GM19438 (cell line): ENCODE measurements around the gene TP53I11.

Source experiments
- ATAC-seq: cut with Tn5 transposase; IDR thresholded peaks from one replicate; pipeline ENCODE4 v1.9.1; 2021; ENCODE audit warnings: low read depth; ENCODE audit not compliant: unreplicated experiment

The TP53I11 gene

DNA sequence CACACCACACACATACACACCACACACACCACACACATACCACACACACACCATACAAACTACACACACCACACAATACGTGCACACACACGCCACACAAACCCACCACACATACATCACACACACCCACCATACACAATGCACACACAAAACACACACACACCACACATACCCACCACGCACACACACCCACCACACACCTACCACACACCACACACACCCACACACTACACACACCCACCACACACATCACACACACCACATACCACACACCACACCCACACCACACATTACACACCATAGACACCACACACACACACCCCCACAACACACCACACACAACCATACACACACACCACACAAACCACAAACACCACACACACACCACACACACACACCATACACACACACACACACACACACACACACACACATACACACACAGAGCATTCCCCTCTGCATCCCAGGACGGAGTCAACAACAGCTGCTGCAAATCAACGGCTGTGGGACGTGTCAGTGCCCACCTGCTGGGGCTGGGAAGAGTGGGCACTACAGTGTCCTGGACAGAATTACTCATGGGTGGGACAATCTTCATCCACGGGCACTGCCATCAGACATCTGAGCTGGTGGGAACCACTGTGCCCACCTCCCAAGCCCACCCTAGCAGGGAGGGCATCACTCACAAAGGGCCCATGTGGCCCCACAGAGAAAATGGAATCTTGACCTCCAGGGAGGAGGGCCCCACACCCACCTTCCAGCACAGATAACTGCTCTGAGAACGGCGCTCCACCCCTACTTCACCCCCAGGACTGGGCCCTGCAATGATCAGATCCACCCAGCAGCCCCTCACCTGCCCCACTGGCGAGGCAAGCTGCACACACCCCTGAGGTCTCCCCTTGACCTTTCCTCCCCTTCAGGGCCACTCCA is 8.4 kb downstream of the TP53I11 start:
- no peak for ATAC-seq

DNA sequence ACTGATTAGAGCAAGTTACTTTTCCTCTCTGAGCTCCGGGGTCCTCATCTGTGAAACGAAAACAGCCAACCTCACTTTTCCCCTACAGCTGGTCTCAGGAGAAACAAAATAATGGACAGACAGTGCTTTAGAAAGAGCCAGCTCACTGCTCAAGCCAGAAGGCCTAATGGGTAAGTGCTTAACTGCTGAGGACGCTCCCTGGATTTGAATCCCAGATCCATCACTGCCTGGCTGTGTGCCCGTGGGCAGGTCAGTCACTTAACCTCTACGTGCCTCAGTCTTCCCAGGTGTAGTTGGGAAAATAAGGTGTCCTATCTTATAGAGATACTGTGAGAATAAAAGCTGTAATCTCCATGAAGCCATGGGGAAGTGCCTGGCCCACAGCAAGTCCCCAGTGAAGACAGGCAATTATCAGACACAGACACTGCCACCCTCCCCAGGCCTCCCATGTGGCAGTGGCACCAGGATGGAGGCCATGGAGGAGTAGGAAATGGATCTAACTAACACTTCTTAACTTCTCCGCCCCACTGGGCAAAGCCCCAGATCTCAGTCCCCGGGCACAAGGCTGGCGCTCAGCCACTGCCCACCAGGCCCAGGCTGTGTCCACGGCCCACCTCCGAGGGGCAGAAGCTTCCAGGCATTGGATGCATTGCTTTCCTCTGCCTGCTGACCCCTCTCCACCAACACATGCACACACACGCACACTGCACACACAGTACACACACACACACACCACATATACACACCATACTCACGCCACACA is 9.2 kb downstream of the TP53I11 start:
- ATAC-seq: no peak

DNA sequence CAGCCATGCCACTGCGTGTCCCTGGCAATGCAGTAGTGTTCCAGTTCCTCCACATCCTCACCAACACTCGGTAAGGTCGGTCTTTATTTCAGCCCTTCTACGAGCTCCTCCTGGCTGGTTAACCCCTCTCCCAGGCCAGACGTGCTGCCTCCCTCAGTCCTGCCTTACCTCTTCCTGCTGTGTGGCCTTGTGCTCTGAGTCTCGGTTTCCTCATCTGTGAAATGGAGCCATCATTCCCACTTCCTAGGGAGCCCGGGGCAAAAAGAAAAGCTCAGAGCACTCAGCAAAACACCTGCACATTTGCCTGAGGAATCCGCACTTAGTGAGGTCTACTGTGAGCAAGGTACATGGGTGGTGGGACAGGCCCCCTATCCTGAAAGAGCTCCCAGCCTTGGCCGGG is 9.8 kb downstream of the TP53I11 start:
- no peak for ATAC-seq

DNA sequence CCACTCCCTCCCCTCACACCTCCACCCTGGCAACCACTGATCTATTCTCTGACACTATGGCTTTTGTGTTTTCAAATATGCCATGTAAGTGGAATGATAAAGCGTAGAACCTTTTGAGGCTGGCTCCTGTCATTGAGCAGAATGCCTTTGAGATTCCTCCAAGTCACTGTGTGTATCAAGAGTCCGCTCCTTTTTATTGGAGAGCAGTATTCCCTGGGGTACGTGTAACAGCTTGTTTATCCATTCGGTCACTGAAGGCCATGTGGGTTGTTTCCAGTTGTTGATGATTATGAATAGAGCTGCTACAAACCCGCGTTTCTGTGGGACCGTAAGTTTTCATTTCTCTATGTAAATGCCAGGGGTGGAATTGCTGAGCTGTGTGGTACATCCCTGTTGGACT is 10.3 kb downstream of the TP53I11 start:
- no peak for ATAC-seq

DNA sequence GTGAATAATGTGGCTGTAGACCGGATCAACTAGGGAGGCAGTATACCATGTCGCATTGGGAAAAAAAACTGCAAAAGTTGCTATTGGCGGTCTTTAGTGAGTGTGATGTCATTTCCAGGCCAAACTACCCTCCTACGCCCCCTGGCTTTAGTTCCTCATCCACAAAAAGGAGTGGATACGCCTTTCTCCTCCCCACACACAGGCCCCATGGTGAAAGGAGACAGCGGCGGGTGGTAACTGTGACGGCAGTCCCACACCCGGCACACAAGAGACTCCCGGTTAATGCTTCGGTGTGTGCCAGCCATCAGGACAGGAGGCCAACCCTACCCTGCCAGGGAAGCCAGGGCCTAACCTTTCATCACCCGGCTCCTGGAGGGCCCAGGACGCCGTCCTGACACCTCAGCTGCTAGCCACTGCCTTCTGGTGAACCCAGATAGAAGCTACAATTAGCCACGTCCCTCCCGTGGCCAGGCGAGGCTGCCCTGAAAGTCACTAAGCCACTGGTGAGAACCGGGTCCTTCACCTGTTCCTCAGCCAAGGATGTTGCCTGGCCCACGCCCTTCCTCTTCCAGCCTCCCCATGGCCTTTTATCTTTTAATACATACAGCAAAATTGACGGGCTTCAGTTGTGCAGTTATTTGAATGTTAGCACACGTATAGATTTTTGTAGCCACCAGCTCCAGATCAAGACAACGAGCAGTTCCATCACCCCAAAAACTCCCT is 10.8 kb downstream of the TP53I11 start:
- ATAC-seq: no peak

DNA sequence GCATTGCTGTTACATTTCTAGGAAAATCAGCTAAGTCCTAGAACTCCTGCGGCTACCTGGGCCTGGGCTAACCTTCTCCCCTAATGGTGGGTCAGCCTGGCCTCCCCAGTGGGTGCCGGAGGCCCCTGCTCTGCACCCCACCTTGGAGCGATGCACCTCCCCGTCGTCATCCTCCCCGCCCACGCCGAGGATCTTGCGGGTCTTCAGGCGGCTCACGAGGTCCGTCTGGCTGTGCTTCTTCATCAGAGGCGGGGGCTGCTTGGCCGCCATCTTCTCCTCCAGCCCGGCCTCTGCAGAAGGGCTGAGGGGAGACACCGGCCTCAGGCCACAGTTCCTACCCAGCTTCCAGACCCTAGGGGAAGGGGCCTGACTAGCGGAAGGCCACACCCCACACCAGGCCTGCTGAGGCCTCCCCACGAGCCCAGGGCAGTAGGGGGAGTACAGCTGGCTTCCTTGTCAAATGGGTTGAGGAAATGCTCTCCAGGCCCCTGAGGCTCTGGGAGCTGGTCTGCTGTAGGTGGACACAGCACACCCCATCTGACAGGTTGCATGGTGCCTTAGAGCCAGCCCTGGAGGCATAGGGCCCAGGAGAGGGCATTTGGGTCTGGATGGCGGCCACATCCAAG is 12.5 kb downstream of the TP53I11 start:
- ATAC-seq: no peak

DNA sequence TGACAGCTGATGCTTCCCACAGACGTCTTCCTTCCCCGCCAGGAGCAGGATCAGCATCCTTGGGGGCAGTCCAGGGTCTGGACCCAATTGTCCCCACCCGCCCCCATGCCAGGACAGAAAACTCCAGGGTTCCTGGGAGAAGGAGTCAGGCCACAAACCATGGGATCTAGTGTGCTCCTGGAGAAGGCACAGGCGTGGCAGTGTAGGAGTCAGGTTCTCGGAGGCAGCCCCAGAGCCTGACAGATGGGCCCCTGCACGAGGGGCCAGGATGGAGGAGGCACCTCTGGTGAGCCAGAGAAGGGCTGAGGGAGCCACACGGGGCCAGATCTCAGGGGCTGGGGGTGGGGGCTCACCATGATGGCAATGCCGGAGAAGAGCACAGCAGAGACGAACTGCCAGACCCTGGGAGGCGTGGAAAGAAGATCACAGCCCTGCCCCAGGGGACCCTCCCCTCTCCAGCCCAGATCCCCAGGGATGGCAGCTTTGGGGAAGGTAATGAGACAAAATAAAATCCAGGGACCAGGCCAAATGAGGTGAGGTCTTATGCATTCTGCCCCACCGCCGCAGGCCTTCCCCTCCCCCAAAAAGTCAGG is 13.6 kb downstream of the TP53I11 start:
- no peak for ATAC-seq

DNA sequence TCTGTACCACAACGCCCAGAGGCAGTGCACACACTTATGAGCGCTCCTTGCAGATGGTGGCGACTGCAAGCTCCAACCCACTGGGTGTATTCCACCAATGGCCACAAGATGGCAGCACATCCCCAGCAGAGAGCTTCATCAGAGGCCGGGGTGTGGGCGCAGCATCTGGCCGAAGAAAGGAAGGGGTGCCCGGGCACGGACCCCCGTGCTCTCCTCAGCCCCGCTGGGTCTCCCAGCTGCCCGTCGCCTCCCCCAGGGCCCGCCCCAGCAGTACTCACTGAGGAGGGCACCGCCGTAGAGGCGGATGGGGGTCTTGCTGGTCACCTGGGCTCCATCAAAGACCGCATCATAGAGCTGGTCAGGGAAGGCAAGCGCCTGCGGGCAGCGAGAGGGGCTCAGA is 14.2 kb downstream of the TP53I11 start:
- peak; percentile 77 for ATAC-seq

DNA sequence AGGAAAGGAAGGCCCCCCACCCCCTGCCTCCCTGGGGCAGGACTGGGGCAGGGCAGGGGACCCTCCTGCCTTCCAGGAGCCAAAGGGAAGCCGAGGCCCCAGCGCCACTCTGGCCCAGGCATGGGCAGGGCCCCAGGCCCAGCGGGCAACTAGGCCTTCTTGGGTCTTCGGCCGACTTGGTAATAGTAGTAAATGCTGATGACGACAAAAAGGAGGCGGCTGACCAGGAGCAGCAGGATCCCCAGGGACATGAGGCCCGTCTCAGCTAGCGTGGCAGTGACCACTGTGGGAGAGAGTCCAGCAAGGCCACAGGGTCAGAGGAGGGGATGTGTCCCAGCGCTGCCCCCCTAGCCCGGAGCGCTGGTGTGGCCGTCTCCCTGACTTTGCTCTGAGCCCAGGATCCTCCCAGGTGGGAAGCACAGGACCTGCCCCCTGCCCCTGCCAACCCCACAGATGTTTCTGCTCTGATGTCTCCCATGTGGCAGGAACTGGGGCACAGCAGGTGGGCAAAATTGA is 15.9 kb downstream of the TP53I11 start:
- ATAC-seq: no peak

DNA sequence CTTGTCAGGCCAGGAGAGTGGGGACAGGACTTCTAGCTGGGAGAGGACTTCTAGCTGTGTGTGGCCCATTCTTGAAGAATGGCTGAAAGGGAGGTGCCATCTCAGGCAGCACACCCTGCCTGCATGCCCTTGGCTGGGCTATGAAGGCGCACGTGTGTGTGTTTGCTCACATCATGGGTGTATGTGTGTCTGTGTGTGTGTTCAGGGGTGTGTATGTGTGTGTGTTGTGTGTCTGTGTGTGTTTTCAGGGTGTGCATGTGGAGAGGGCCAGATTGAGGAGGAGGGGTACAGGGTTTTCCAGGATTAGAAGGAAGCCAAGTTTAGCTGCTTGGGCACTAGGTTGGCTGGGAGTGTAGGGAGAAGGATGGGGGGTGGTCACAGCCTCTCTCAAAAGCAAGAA is 16.6 kb downstream of the TP53I11 start:
- no peak for ATAC-seq

DNA sequence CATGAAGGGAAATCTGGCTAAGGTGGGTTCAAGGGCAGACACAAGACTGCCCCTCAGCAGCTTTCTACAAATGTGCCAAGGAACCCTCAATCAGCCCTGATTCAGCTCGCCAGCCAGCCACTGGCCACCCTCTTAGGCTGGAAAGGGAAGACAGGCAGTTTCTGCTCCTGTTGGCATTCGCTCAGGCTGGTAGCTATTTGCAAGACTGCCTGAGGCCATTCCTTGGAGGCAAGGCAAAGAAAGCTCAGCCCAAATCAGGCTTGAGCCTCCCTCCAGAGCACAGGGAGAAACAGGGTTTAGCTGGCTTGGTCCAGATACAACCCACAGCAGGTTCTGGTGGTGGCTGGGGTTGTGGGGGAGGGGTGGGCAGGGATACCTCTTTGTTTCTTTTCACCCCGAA is 19.2 kb downstream of the TP53I11 start:
- ATAC-seq: no peak

DNA sequence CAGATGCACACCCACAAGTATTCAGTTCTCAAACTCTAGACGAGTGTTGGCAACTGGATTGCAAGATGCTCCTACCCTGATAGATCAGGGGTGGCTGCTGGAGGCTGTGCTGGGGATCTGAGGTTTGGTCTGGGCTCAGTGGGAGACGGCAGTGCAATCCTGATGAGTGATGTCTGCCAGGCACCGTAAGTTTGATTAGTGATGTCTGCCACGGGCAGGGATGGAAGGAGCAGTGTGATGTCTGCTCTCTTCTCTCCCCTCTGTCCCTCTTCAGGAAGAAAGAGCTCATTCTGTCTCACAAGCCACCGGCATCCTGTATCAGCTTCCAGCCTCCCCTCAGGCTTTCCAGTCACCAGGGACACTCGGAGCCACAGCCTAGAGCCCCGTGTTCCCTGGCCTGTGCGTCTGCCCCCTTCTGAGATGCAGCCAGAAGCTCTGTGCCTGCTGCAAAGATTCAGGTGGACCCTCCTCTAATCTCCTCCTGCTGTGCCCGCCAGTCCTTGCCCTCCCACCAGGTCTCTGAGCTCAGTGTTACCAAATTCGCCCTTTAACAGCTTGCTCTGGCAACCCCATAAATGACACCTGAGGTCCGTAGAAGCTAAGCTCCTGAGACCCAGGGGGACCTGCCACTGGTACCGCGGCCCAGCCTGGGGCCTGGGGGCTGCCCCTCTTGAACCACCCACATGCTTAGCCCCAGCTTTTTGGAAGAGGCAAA is 19.9 kb downstream of the TP53I11 start:
- no peak for ATAC-seq

DNA sequence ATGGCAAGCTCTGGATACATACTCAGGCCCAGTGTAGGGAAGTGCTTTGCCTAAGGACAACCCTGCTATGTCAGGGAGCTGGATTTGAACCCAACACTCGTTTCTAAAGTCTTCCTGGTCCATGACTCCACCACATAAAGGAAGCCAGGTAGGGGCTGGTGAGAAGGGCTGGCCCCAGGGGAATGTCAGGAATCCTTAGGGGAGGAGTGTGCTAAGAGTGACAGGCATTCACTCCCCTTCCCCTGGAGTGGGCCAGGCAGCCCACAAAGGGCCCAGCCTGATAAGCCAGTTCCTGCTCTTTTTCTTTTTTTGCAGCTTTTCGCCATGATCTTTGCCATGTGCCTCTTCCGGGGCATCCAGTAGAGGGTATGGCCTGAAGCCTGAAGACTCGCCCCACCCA is 21.9 kb downstream of the TP53I11 start:
- no peak for ATAC-seq

DNA sequence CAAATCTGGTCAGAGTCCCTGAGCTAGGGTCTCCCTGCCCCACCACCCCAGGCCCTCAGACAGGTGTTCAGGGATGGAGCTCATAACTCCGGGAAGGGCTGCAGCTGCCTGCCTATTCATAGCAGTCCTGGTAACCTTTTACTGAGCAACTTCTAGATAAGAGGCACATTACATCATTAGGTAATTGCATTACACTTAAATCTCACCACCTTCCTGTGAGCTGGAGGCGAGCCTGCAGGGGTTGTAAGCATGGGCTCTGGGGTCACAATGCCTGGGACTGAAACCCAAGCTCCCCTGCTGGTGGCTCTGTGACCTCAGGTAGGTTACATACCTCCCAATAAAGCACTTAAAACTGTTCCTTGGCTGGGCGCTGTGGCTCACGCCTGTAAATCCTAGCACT is 22.5 kb downstream of the TP53I11 start:
- no peak for ATAC-seq

DNA sequence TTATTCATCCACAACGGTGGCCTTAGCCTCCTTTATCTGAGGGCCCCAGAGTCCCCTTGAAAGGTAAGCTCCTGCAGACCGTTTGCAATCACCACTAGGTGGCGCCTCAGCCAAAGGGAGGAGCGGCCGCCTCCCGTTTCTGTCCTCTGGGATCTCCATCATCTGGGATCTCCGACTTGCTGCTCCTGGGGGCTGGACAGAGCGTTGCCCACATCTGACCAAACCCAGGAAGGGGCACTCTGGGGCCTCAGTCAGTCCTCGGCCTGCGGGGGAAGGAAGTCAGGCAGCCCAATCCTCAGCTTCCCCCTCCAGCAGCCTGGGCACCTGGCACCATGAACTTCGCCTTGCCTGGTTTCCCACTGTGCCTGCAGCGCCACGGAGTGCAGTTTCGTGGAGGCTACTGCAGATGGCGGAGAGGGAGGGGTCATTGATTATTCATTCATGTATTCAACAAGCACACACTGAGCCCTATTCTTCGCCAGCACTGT is 23.5 kb downstream of the TP53I11 start:
- ATAC-seq: no peak

DNA sequence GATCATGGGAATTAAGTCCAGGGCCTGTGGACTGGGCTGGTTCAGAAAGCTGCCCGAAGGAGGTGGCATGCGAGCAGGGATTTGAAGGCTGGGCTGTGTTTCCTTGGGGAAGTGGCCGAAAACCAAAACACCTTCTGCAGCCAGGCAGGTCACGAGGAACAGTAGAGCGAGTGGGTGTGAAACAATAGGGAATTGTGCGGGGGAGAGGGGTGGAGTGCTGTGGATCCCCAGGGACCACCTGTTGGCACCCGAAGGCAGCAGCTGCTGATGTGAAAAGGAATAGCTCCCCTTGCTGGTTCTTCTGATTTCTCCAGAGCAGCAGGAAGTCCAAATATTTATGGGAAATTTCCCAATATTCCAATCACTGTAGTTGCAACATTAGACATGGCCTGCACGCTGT is 24.6 kb downstream of the TP53I11 start:
- no peak for ATAC-seq

DNA sequence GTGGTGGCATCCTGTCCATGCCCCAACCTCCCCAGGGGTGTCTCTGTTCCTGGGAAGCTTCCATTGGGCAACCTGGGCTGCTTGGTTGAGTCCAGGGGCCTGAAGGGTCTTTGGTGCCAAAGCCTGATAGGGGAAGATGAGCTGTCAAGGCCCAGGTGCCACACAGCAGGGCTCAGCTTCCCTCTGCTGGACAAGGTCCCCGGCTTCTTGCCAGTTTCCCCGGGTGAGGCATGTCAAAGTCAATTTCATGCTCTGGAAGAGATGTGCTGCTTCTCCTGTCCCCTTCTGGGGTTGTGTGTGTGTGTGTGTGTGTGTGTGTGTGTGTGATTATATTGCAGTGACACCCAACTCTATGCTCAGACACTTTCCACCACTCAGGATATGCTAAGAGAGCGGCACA is 26.9 kb downstream of the TP53I11 start:
- ATAC-seq: no peak

DNA sequence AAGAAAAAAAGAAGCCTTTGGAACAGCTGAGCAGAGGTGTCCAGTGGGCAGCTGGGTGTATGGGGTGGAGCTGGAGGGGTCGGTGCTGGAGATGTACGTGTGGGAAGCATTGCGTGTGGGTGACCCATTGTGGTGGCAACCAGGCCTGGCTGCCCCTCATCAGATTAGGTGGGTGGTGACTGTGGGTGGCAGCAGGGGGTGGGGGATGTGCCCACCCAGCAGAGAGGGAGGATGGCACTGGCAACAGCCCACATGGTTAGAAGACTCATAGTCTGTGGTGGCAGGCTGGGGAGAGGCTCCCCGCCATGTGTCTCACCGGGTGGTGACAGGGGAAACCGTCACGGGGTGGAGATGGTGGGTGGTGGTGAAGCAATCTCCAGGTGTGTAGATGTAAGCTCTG is 27.6 kb downstream of the TP53I11 start:
- no peak for ATAC-seq

DNA sequence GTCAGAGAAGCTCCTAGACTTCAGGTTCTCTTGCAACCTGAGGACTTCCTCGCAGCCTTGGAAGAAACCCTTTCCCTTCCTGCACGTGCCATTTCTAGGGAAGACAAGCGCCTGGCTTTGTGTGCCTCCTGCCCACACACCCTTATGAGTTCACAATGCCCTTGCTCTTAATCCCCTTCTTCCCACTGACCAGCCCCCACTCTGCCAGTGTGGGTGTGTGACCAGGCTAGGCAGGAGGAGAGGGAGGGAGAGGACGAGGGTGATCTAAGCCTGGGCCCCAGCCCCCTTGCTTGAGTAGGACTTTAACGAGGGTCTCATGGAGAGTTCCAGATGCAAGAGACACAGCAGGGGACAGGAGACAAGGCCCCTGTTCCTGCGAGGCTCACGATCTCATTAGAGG is 30.2 kb downstream of the TP53I11 start:
- ATAC-seq: no peak
